Measurements from ENCODE around the gene PPM1E.

DNA sequence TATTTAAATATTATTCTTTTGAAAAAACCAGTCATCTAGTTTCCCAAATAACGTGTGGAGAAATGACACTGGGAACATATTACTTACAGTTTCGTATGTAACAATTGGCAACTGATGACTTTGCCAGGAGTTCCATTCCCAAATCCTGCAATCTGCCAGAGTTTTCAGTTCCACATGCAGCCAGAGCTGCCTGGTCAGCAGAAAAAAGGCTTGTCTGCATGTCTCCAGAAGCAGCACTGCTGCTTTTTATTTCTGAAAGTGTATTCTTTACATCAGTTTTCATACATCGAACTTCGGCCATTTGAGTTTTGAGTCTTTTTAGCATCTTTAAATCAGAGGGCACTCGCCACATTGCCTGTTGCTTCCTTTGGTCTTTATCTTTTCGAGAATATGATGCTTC lies 272.7 kb downstream of the PPM1E start:
- TF ChIP-seq CTCF (IDR thresholded peaks at IDR 0.05) (no peak), POLR2A (IDR thresholded peaks at IDR 0.05) (no peak)
